AG08396 (cell line): ENCODE measurements around the gene FARSA.
A peak's percentile ranks its signal among the peaks of the same experiment; 100 is the strongest.
"Not testable (repeated sequence)": the region's sequence is repeated elsewhere in the genome, so short reads cannot be mapped to it uniquely, and the experiment has no call there.

Experiments used
- DNase-seq: peaks from one replicate; pipeline ENCODE4 v3.0.0; 2012; ENCODE audit warnings: low spot score, mixed read lengths

Gene FARSA

DNA sequence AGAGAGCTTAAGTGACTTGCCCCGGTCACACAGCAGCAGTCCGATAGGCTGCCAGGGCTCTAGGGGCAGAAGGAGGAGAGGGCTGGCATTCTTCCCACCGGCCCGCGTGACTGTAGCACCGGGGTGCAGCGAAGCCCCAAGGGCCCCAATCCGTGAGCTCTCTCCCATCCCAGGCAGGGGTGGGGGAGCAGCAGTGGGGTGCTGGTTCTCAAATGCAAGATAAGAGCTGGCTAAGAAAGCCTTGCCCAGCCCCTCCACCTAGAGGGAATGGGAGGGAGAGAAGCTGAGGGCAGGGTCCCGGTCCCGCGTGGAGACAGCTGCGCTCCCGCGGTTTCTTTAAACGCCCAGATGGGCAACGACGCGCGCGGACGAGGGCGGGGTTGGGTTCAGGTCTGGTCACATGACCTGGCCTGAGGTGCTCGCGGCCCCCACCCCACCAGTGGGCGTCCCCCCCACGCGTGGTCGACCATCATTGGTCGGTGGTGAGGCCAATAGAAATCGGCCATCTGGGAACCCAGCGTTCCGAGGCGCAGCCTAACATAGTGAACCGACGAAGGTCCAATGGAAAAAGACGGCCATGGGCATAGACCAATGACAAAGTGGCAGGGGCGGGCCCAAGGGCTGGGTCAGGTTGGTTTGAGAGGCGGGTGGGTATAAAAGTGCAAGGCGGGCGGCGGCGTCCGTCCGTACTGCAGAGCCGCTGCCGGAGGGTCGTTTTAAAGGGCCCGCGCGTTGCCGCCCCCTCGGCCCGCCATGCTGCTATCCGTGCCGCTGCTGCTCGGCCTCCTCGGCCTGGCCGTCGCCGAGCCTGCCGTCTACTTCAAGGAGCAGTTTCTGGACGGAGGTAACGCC is 4.6 kb upstream of the FARSA start, which contains the start of gene CALR:
Gene CALR (plus strand): TSS at position 683 of the 852 bp plus-strand sequence. CDS start 71 bp downstream, at position 754.
- peak; percentile 99 for DNase-seq

GRCh38 chr19:12937093-12937926 is 3.8 kb upstream of the FARSA start:
- no peak for DNase-seq

DNA sequence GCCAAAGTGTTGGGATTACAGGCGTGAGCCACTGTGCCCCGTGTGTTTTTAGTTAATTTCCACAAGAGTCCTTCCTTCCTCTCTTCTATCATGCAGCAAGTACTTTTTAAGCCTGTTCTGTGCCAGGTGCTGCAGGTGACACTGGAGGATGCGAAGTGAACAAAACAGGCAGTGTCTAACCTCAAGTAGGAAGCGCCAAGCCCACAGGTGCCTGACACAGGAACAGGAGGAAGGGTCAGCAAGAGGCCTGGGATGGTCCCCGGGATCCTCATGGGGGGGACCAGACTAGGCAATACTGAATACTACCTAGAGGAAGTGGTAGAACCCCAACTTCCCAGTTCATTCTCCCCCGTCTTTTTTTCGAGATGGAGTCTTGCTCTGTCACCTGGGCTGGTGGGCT is 3.1 kb upstream of the FARSA start:
- no peak for DNase-seq

DNA sequence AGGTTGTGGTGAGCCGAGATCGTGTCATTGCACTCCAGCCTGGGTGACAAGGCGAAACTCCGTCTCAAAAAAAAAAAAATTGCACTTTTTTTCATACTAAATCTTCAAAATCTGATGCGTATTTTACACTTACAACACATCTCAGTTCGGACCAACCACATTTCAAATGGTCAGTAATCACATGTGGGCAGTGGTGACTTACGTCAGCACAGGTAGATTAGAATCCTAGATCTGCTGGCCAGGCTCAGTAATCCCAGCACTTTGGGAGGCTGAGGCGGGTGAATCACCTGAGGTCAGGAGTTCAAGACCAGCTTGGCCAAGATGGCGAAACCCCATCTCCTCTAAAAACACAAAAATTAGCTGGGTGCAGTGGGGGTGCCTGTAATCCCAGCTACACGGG is 1.6 kb upstream of the FARSA start:
- no peak for DNase-seq

DNA sequence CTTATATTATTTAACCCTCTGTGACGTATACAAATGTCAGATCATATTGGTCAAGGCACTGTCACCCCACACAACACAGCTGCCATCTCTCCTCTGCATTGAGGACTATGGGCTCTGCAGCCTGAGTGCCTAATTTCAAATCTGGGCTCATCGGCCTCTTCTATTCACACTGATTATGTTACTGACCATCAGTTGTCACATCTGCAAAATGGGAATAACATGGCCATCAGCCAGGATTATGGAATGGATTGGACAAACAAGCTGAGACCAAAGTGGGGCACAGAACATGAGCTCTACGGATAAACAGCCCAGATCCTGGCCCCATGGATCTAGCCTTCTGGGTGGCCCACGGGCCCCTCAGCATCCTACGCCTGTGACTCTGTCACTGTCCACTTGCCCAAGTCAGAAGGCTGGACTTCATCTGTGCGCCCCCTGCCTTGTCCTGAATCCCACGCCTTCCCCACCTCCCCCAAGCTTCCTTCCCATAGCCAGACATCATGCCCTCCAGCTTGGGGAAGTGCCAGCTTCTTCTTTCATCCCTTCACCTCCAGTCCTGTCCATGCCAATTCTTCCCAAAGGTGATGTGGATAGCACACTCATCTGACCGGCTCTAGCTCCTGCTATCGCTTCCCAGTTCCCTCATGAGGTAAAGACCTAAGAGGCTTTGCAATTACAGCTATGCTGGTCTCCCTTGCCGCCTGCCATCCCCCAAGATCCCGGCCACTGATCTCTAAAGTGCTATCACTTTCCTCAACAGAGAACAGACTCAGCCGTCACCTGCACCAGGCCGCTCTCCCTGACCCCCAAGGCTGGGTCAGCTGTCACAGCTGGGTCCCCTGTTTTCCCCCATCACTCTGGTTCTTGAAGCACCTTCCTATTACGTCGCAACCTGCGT is 872 bp downstream of the FARSA start:
- DNase-seq: no peak

- DNase-seq: no peak
Measured at GRCh38 chr19:12930002-12930645, 3.4 kb downstream of the FARSA start.

DNA sequence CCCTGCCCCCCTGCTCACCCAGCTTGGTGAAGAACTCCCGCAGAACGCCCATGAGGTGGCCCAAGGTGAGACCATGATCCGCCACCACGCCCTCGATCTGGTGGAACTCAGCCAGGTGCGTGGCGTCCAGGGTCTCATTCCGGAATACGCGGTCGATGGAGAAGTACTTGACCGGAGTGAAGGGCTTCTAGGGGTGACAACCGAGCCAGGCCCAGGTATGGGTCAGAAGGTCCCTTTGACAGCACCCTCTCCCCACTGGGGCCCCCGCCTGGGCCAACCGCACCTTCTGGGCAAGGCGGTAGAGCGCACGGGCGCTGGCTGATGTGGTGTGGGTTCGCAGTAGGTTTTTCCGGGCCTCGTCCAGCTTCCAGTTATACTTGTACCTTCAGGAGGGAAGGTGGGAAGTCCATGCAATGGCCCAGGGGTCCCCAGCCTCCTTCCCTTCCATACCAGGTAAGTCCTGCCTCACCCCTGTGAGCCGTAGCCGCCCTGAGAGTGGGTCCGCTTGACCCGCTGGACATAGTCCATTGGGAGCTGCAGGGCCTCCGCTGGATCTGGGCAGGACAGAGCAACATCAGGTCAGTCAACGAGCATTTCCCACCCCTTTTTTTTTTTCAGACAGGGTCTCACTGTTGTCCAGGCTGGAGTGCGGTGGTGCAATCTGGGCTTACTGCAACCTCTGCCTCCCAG is 8.7 kb downstream of the FARSA start:
- no peak for DNase-seq

GRCh38 chr19:12922959-12923358 is 10.6 kb downstream of the FARSA start:
- no peak for DNase-seq

DNA sequence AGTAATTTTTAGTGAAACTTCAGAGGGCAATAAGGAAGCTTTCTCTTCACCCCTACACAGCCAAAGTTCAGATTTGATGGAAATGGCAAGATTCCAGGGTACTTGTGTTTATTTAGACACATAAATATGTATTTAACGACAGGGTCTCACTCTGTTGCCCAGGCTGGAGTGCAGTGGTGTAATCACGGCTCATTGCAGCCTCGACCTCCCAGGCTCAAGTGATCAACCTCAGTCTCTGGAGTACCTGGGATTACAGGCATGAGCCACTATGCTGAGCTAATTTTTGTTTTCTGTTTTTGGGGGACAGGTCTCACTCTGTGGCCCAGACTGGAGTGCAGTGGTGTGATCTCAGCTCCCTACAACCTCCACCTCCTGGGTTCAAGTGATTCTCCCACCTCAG is 12.5 kb downstream of the FARSA start:
- DNase-seq: no peak

DNA sequence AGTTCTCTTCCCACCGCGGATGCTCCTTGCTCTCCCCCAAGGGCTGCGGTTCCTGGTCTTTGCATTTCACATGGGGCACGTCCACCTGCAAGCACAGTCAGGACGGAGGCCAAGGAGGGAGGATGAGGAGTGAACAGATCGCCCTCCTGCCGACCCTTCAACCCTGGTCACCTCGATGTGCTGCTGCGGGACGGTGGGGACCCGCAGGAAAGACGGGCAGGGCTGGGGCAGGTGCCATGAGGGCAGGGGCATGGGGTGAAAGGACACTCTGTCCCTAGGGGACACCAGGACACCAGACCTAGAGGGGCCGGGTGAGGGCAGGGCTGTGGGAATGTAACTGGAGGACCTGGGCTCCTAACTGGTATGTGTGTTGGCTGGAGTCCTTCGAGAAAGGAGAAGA is 15.3 kb downstream of the FARSA start:
- DNase-seq: no peak

DNA sequence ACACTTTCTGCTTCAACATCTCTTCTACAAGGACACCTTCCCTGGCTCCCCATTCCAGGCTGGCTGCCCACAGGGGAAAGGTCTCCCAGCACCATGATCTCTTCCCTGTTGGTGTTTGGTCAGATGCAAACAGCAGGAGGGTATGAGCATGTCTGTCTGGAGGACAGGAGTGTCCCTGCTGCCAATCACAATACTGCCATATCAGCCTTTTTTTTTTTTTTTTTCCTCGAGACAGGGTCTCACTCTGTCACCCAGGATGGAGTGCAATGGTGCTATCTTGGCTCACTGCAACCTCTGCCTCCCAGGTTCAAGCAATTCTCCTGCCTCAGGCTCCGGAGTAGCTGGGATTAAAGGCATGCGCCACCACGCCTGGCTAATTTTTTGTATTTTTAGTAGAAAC is 17.7 kb downstream of the FARSA start:
- DNase-seq: not testable (repeated sequence)

- DNase-seq: no peak
Measured at GRCh38 chr19:12913851-12914690, 19.4 kb downstream of the FARSA start.

GRCh38 chr19:12913011-12913561 is 20.4 kb downstream of the FARSA start:
- peak; percentile 73 for DNase-seq

GRCh38 chr19:12912571-12912970 is 20.9 kb downstream of the FARSA start:
- no peak for DNase-seq

- no peak for DNase-seq
Measured at GRCh38 chr19:12907166-12907565, 26.3 kb downstream of the FARSA start.

- no peak for DNase-seq
Measured at GRCh38 chr19:12899891-12900518, 33.5 kb downstream of the FARSA start.

DNA sequence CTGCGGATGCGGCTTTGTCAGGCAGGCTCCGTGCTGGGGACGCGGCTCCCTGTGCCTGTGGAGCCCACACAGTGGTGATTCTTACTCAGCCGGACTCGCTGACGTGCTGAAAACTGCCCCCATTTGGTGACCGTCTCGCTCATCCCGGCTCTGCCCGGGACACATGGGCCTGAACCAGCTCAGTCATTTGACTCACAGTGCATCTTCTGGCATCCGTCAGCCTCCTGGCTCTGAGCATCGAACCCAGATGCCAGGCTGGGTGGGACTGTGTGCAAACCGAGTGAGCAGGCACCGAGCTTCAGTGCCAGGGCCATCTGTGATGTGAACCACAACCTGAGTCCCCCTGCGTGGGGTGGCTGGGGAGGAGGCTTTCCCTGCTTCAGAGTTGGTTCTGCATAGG is 37.1 kb downstream of the FARSA start:
- DNase-seq: no peak

GRCh38 chr19:12893582-12893981 is 39.9 kb downstream of the FARSA start:
- no peak for DNase-seq

- DNase-seq: no peak
Measured at GRCh38 chr19:12891553-12892021, 41.9 kb downstream of the FARSA start.
